ENCODE data around the gene SLC9A3.

GRCh38 chr5:434443-435146, 89.7 kb downstream of the SLC9A3 start:
- TF ChIP-seq MAX (IDR thresholded peaks at IDR 0.05) (no peak), TEAD4 (IDR thresholded peaks at IDR 0.05) (no peak), TCF12 (IDR thresholded peaks at IDR 0.05; ENCODE audit: low read depth) (no peak), REST (IDR thresholded peaks at IDR 0.05; ENCODE audit: low read depth) (no peak), EP300 (IDR thresholded peaks at IDR 0.05; ENCODE audit: borderline replicate concordance) (no peak), NFIC (IDR thresholded peaks at IDR 0.05) (no peak), EGR1 (IDR thresholded peaks at IDR 0.05) (no peak), TAF1 (IDR thresholded peaks at IDR 0.05; ENCODE audit: low read depth) (no peak), CREB1 (IDR thresholded peaks at IDR 0.05; ENCODE audit: low read depth) (no peak), YY1 (IDR thresholded peaks at IDR 0.05; ENCODE audit: low read depth) (no peak), RAD21 (IDR thresholded peaks at IDR 0.05; ENCODE audit: low read depth) (no peak), CEBPB (IDR thresholded peaks at IDR 0.05) (no peak), ZBTB7A (IDR thresholded peaks at IDR 0.05; ENCODE audit: low read depth) (no peak)

Data from Ishikawa (cell line).